Smooth muscle cell (in vitro differentiated cells): Measurements from ENCODE around the gene IL31RA. TPM values are rescaled to one million over a fixed set of nuclear protein-coding genes. Genes with fewer than 3 reads are reported as not detected.

Experiments
- DNase-seq: peaks from one replicate; lab custom pipeline; 2025; ENCODE audit not compliant: unreplicated experiment; lab: John Stamatoyannopoulos, UW
- H2AFZ ChIP-seq: fragments of 200-600 bp; sonication (generic); 2 replicates; pipeline ENCODE4 v1.6.0; 2016; ENCODE audit warnings: antibody characterized with exemption, low read depth, mild to moderate bottlenecking
- H3F3A ChIP-seq: fragments of 200-600 bp; sonication (generic); 2 replicates; pipeline ENCODE4 v1.6.0; 2017; ENCODE audit warnings: antibody characterized with exemption, low read depth
- H3K27ac ChIP-seq: fragments of 200-600 bp; sonication (generic); 2 replicates; pipeline ENCODE4 v1.5.1; 2016; ENCODE audit warnings: low read depth, mild to moderate bottlenecking
- H3K27me3 ChIP-seq: fragments of 200-600 bp; sonication (generic); 2 replicates; pipeline ENCODE4 v1.6.1; 2016; ENCODE audit warnings: low read depth, mild to moderate bottlenecking
- H3K36me3 ChIP-seq: fragments of 200-600 bp; sonication (generic); 2 replicates; pipeline ENCODE4 v1.5.1; 2016; ENCODE audit warnings: low read depth
- H3K4me1 ChIP-seq: fragments of 200-600 bp; sonication (generic); 2 replicates; pipeline ENCODE4 v1.5.1; 2016; ENCODE audit warnings: low read depth
- H3K4me2 ChIP-seq: fragments of 200-600 bp; sonication (generic); 2 replicates; pipeline ENCODE4 v1.6.0; 2016; ENCODE audit warnings: mild to moderate bottlenecking
- H3K4me3 ChIP-seq: fragments of 200-600 bp; sonication (generic); 2 replicates; pipeline ENCODE4 v1.5.1; 2016; ENCODE audit warnings: mild to moderate bottlenecking
- H3K79me2 ChIP-seq: fragments of 200-600 bp; sonication (generic); 2 replicates; pipeline ENCODE4 v1.6.0; 2016; ENCODE audit warnings: low read depth, mild to moderate bottlenecking
- H3K9ac ChIP-seq: fragments of 200-600 bp; sonication (generic); 2 replicates; pipeline ENCODE4 v1.6.0; 2016; ENCODE audit warnings: low read depth
- H3K9me3 ChIP-seq: fragments of 200-600 bp; sonication (generic); replicated peaks from 2 replicates; pipeline ENCODE4 v1.5.1; 2016; ENCODE audit warnings: low read depth
- H4K20me1 ChIP-seq: fragments of 200-600 bp; sonication (generic); 2 replicates; pipeline ENCODE4 v1.6.0; 2016; ENCODE audit warnings: low read depth
- WGBS: methylation state at CpG from one replicate; pipeline ENCODE4 v1.1.7; 2016; ENCODE audit warnings: low lambda C conversion rate; 5-methylcytosine and 5-hydroxymethylcytosine counted together
- polyA plus RNA-seq: library from polyadenylated mRNA; unstranded; fragments of >200 nt; fragmentation: Nextera tagmentation; extraction: Ambion mirVana; gene quantifications from 2 replicates; pipeline ENCODE4 v1.2.1, GENCODE V29; 2016
- total RNA-seq: library from RNA; depleted of rRNA; stranded (reverse); fragments of >200 nt; gene quantifications from 2 replicates; pipeline ENCODE4 v1.2.3, GENCODE V29; 2014
- TF ChIP-seq, protein P1 (sequence below): fragments of 200-600 bp; sonication (generic); IDR thresholded peaks from 2 replicates; pipeline ENCODE4 v1.5.1; 2017; ENCODE audit warnings: borderline replicate concordance, mild to moderate bottlenecking, antibody characterized with exemption; ENCODE audit not compliant: insufficient read depth, poor library complexity, severe bottlenecking

Gene IL31RA
- total and polyA plus RNA-seq, 2 experiments from 2014 or later: 0.67 to 2.2 TPM

DNA sequence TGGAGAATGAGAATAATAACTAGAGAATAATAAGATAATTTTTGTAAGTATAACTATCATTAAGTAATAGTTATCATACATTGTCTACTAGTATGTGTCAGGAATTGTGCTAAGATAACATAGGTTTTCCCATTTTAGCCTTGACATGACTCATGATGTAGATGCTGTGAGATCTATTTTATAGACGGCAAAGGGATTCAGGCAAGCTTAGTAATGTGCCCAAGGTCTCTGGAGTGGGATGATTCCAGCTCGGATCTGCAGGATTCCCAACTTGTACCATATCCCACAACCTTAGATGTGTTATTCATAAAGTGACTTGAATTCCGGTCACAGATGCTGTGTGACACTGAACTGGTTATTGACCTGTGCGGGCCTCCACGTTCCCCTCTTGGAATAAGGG, 51.5 kb downstream of the IL31RA start:
- Histone ChIP-seq H4K20me1 (no peaks in the 10 kb centered on the region), H3K36me3 (no peaks in the 10 kb centered on the region)
- TF ChIP-seq, protein P1, sequence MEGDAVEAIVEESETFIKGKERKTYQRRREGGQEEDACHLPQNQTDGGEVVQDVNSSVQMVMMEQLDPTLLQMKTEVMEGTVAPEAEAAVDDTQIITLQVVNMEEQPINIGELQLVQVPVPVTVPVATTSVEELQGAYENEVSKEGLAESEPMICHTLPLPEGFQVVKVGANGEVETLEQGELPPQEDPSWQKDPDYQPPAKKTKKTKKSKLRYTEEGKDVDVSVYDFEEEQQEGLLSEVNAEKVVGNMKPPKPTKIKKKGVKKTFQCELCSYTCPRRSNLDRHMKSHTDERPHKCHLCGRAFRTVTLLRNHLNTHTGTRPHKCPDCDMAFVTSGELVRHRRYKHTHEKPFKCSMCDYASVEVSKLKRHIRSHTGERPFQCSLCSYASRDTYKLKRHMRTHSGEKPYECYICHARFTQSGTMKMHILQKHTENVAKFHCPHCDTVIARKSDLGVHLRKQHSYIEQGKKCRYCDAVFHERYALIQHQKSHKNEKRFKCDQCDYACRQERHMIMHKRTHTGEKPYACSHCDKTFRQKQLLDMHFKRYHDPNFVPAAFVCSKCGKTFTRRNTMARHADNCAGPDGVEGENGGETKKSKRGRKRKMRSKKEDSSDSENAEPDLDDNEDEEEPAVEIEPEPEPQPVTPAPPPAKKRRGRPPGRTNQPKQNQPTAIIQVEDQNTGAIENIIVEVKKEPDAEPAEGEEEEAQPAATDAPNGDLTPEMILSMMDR: no peak

DNA sequence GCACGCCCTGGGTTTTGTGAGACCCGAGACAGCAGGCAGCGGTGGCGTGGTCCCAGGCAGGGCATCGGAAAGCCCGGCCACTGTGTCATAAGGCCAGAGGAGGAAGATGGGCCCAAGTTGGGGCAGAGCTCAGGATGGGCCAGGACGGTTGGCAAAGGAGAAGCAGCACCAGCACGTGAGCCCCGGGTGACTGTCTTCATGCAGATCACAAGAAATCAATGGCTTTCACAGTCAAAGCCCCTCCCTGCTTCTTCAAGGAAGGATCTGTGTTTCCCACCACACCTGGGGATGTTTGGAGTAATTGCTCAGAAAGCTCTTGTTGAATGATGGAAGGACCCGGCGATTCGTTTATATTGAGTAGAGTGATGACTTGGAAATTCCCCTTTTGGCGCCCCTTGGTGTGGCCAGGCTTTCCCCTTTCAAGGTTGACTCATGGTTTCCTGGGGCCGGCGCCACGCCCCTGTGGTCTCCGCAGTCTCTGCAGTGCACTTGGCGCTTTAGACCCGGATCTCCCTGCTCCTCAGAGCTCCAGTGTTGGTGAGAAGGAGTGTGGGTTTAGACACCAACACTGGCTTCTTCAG, 52.1 kb downstream of the IL31RA start:
- H3K4me2 ChIP-seq: no peak overlapping the region

More for the DNA sequence above, 51.5 kb downstream of the IL31RA start:
- 58% methylated on average over 5 of the region's 5 CpGs for WGBS
- no peak overlapping the region for H3K4me3 ChIP-seq
- no peak overlapping the region for H3K4me2 ChIP-seq
- H3K4me1 ChIP-seq: no peaks in the 10 kb centered on the region
- H2AFZ ChIP-seq: no peak overlapping the region
- no peak overlapping the region for H3K27ac ChIP-seq
- H3K9ac ChIP-seq: no peak overlapping the region
- H3F3A ChIP-seq: peaks cover 13% of the 10 kb centered on the region
- no peaks in the 10 kb centered on the region for H3K27me3 ChIP-seq
- H3K9me3 ChIP-seq: no peaks in the 10 kb centered on the region
- no peaks in the 10 kb centered on the region for H3K79me2 ChIP-seq
- DNase-seq: no peak

DNA sequence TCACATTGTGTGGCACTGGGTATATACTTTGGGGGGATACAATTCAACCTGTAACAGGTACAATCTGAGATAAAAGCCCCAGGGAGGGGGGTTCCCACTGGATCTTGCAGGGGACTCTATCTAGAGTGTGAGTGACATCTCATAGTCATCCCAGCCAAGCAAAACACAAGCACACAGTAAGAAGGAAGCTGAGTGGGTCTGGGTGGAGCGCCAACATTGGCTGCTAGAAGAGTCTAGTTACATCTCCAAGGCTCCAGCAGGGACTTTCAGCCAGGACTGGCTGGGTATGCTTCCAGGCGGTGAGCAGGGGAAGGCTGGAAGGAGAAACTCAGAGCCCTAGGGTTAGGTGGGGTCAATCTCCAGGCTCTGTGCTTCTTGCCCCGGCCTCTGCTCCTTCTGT, 53.0 kb downstream of the IL31RA start:
- Histone ChIP-seq H3K9ac (no peak overlapping the region), H4K20me1 (no peaks in the 10 kb centered on the region), H3K27me3 (no peaks in the 10 kb centered on the region), H3F3A (peaks cover 7% of the 10 kb centered on the region), H3K4me2 (no peak overlapping the region), H3K79me2 (no peaks in the 10 kb centered on the region), H3K27ac (no peak overlapping the region), H3K4me1 (no peaks in the 10 kb centered on the region), H3K4me3 (no peak overlapping the region), H2AFZ (no peak overlapping the region), H3K9me3 (no peaks in the 10 kb centered on the region), H3K36me3 (no peaks in the 10 kb centered on the region)
- TF ChIP-seq, protein P1: no peak
- 100% methylated on average over 3 of the region's 3 CpGs for WGBS
- DNase-seq: no peak

More for the DNA sequence above, 52.1 kb downstream of the IL31RA start:
- DNase-seq: no peak
- H3K27ac ChIP-seq: no peak overlapping the region
- WGBS: 90% methylated on average over 19 of the region's 19 CpGs
- no peaks in the 10 kb centered on the region for H4K20me1 ChIP-seq
- peaks cover 13% of the 10 kb centered on the region for H3F3A ChIP-seq
- H3K9me3 ChIP-seq: no peaks in the 10 kb centered on the region
- H3K9ac ChIP-seq: no peak overlapping the region
- H3K36me3 ChIP-seq: no peaks in the 10 kb centered on the region
- H3K4me1 ChIP-seq: no peaks in the 10 kb centered on the region
- H3K4me3 ChIP-seq: no peak overlapping the region
- H3K79me2 ChIP-seq: no peaks in the 10 kb centered on the region
- no peaks in the 10 kb centered on the region for H3K27me3 ChIP-seq
- H2AFZ ChIP-seq: no peak overlapping the region
- TF ChIP-seq, protein P1: no peak

DNA sequence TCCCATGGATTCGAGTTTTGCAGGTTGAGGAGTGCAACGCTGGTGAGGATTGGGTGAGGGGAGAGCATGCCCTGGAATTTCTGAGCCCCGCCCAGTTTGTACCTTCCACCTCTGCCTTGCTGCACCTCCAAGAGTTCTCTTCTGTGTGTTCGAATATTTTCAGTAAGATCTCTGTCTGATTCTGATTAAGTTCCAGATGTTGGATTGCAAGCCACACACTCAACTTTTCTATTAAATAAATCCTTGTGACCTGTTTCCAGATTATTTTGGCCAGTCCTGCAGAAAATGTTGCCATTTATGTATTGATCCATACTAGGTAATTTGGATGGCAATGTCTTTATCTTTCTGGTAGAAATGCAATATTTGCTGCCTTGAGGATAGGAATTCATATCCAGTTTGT, 54.1 kb downstream of the IL31RA start:
- H3F3A ChIP-seq: no peaks in the 10 kb centered on the region

More for the DNA sequence above, 54.1 kb downstream of the IL31RA start:
- H4K20me1 ChIP-seq: no peaks in the 10 kb centered on the region
- no peaks in the 10 kb centered on the region for H3K36me3 ChIP-seq
- no peak overlapping the region for H3K4me3 ChIP-seq
- 73% methylated on average over 4 of the region's 4 CpGs for WGBS
- no peak overlapping the region for H3K4me2 ChIP-seq
- no peaks in the 10 kb centered on the region for H3K79me2 ChIP-seq
- no peaks in the 10 kb centered on the region for H3K4me1 ChIP-seq
- no peak overlapping the region for H3K27ac ChIP-seq
- TF ChIP-seq, protein P1: no peak
- H3K9me3 ChIP-seq: no peaks in the 10 kb centered on the region
- no peak overlapping the region for H3K9ac ChIP-seq
- H2AFZ ChIP-seq: no peak overlapping the region
- H3K27me3 ChIP-seq: no peaks in the 10 kb centered on the region
- DNase-seq: no peak
